ENCODE measurements around the gene AGPAT2.

AGPAT2 gene

DNA sequence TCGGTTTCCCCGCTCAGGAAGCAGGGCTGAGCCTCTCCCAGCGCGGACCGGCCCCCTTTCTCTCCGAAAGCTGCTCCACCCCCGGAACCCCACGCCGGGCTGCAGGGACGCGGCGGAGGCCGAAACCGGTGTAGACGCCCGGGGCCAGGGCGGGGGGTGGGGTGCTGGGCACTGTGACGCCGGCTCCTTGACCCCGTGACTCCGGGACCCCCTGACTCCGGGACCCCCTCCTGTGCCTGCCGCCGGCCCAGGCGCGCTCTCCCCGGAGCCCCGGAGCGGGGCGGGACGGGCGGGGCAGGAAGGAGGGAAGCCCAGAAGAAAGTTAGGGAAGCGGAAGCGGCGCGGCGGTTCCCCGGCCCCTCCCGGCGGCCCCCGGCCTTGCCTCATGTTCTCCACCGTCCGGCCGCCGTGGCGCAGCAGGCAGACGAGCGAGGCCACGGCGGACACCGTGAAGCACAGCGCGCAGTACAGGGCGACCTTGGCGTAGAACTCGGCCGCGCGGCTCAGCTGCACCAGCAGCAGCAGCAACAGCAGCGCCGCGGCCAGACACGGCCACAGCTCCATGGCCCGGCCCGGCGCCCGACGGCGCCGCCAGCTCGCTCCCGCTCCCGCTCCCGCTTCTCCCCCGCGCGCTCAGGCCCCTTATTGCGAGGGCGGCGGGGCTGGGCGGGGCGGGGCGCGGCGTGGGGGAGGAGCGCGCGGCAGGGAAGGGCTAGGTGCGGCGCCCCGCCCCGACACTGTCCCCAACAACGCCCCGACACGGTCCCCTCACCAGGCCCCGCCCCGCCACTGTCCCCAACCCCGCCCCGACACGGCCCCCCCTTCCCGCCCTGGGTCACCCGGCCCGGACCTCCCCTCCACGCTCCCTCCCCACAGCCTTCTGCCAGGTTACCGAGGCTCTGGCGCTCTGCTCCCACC lies at the start of gene AGPAT2:
Gene AGPAT2 (minus strand): TSS at position 664 of the 918 bp plus-strand sequence. CDS start 100 bp downstream, at position 564.
- DNase-seq (ENCODE audit: low spot score), result peak; percentile 94

DNA sequence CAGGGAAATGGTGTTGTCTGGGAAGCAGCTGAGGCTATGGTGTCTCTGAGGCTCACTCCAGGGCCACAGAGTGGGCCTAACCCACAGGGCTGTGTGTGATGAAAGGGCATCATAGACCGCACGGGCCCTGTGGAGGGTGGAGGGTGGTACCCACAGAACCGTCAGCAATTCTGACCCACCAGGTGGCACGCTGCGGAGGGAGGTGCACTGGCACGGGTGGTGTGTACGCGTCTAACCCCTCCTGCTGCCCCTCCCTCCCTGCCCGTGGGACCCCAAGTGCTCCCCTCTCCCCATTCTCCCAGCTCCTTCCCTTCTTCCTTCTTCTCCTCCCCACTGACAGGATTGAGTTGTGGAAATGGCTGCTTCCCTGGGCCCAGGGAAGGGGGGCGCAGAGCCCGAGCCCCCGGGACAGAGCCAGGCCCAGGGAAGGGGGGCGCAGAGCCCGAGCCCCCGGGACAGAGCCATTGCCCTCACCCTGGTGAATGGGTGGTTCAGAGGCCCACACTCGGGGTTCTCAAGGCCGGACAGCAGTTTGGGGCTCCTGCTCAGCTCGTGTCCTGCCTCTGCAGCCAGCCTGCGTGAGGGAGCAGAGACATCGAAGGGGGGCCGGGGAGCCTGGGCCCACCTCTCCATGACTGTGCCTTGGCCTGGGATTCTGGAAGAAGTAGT lies 48.7 kb upstream of the AGPAT2 start:
- no peak for DNase-seq (ENCODE audit: low spot score)

GRCh38 chr9:136734837-136735496 lies 47.7 kb upstream of the AGPAT2 start:
- DNase-seq (ENCODE audit: low spot score), result no peak

DNA sequence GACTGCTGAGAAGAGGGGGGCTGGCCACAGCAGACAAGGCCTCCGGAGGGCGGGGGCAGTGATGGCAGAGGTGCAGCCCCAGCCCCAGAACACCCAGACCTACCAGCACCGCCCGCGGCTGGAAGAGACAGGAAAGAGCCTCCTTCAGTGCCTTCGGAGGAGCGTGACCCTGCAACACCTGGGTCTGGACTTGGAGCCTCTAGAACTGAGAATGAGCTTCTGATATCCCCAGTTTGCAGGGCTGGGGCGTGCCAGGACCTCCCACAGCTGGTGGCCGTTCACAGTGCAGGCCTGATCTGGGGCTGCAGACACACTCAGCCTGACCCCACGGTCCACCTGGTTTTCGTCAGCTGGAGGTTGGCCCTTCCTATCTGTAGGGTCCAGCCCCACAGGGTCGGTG lies 46.4 kb upstream of the AGPAT2 start:
- no peak for DNase-seq (ENCODE audit: low spot score)

DNA sequence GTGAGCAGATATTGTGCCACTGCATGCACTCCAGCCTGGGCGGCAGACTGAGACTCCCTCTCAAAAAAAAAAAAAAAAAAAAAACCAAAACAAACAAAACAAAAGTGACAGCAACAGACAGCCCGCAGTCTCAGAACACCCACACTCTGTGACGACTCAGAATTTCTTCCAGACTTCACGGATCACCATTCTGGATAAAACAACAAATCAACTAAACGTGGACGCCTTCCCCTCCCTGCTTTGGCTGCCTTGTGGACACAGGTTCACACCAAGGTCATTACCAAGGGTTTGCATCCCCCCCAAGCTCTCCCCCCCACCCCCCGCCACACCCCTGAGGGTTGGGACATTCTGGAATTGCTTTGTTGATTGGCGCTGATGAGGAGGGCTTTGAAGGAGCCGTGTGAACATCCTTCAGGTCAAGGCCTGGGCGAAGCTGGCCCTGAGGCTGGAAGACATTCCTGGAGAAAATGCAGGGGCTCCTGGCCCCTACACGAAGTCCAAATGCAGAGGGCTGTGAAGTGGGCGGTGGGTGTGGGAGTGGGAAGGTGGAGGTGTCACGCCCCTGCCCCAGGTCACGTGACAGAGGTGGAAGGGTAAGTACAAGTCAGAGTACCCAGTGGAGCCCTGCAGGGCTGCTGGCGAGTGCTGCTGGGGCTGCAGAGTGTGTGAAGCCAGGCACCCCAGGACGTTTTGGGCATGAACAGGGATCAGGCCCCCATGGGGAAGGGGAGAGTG lies 45.4 kb upstream of the AGPAT2 start:
- DNase-seq (ENCODE audit: low spot score), result no peak

- no peak for DNase-seq (ENCODE audit: low spot score)
Observed at GRCh38 chr9:136729926-136730325, 42.7 kb upstream of the AGPAT2 start.

GRCh38 chr9:136729144-136729543 lies 41.9 kb upstream of the AGPAT2 start:
- DNase-seq (ENCODE audit: low spot score), result no peak

GRCh38 chr9:136728548-136729123 lies 41.4 kb upstream of the AGPAT2 start:
- DNase-seq (ENCODE audit: low spot score), result peak; percentile 68

- DNase-seq (ENCODE audit: low spot score), result peak; percentile 97
Observed at GRCh38 chr9:136728080-136728547, 40.9 kb upstream of the AGPAT2 start.

- peak; percentile 67 for DNase-seq (ENCODE audit: low spot score)
Observed at GRCh38 chr9:136726631-136727191, 39.5 kb upstream of the AGPAT2 start.

- DNase-seq (ENCODE audit: low spot score), result no peak
Observed at GRCh38 chr9:136726118-136726517, 38.9 kb upstream of the AGPAT2 start.

DNA sequence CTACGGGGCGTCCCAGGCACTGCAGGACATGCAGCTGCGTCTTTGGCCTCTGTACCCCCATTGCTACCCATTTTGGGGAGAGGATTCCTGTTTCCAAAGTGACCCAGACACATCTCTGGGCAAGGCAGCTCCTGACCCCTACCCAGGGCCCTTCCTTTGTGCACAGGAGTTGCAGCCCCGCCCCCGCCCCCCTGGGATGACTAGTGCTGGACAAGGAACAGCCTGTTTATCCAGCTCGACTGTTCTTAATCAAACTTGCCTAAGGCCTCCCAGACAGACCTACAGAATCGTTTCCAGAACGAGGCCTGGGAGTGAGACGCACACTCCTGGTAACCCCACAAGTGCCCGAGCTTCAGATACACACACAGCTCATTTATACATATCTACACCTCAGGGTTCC lies 38.4 kb upstream of the AGPAT2 start:
- DNase-seq (ENCODE audit: low spot score), result no peak

GRCh38 chr9:136724772-136725171 lies 37.5 kb upstream of the AGPAT2 start:
- no peak for DNase-seq (ENCODE audit: low spot score)

GRCh38 chr9:136723989-136724388 lies 36.7 kb upstream of the AGPAT2 start:
- DNase-seq (ENCODE audit: low spot score), result no peak

- DNase-seq (ENCODE audit: low spot score), result no peak
Observed at GRCh38 chr9:136723362-136723976, 36.2 kb upstream of the AGPAT2 start.

GRCh38 chr9:136722969-136723356 lies 35.7 kb upstream of the AGPAT2 start:
- DNase-seq (ENCODE audit: low spot score), result no peak

GRCh38 chr9:136722093-136722968 lies 35.1 kb upstream of the AGPAT2 start:
- DNase-seq (ENCODE audit: low spot score), result no peak

- peak; percentile 66 for DNase-seq (ENCODE audit: low spot score)
Observed at GRCh38 chr9:136721339-136722092, 34.3 kb upstream of the AGPAT2 start.

DNA sequence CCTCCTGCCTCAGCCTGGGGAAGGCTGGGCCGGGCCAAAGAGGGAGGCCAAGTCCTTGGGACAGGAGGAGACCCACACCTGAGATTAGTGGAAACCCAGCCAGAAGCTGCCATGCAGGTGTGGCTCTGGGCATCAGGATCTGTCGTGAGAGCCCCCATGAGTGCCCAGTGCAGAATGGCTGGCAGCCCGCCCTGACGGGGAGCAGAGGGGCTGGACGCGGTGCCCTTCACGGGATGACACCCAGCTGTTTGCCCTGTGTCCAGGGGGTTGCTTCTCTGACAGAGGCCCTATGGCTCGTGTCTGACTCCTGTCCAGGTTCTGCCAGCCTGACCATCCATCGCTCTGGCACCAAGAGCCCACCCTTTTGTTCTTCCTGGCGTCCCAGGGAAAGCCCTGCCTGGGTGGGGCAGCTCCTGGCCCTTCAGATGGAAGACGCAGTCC lies 33.7 kb upstream of the AGPAT2 start:
- DNase-seq (ENCODE audit: low spot score), result no peak
